ENCODE results near the gene TCERG1L.

Gene TCERG1L

GRCh38 chr10:131091682-131092081, 219.8 kb downstream of the TCERG1L start:
- Histone ChIP-seq H3K36me3 (ENCODE audit: low read length) (no peaks in the 10 kb centered on the region), H3F3A (ENCODE audit: insufficient read depth) (no peaks in the 10 kb centered on the region), H3K27me3 (ENCODE audit: low read length) (no peaks in the 10 kb centered on the region), H3K4me2 (ENCODE audit: low read depth, low read length, poor library complexity, severe bottlenecking) (no peak overlapping the region), H3K27ac (ENCODE audit: low read depth, low read length) (no peak overlapping the region), H3K9me2 (replicated peaks; ENCODE audit: insufficient read depth, low read length) (no peaks in the 10 kb centered on the region), H3K4me3 (ENCODE audit: insufficient read depth, low read length, poor library complexity, severe bottlenecking) (no peak overlapping the region), H3K9me3 (ENCODE audit: insufficient read depth, low read length) (no peaks in the 10 kb centered on the region), H3K79me2 (ENCODE audit: insufficient read depth, low read length) (no peaks in the 10 kb centered on the region), H4K20me1 (ENCODE audit: low read depth, low read length) (no peaks in the 10 kb centered on the region), H2AFZ (ENCODE audit: low read depth, low read length, severe bottlenecking) (no peak overlapping the region), H3K9ac (ENCODE audit: low read length) (no peak overlapping the region)
- TF ChIP-seq CTCF (IDR thresholded peaks at IDR 0.05; ENCODE audit: insufficient read depth, low read length, poor library complexity, severe bottlenecking) (no peak), EZH2phosphoT487 (conservative IDR thresholded peaks at IDR 0.05; ENCODE audit: low read length) (no peak)

- H3K9me3 ChIP-seq (ENCODE audit: insufficient read depth, low read length), result no peaks in the 10 kb centered on the region
- no peaks in the 10 kb centered on the region for H4K20me1 ChIP-seq (ENCODE audit: low read depth, low read length)
- H3K4me2 ChIP-seq (ENCODE audit: low read depth, low read length, poor library complexity, severe bottlenecking), result no peak overlapping the region
- no peaks in the 10 kb centered on the region for H3K36me3 ChIP-seq (ENCODE audit: low read length)
- H3K9ac ChIP-seq (ENCODE audit: low read length), result no peak overlapping the region
- no peak overlapping the region for H2AFZ ChIP-seq (ENCODE audit: low read depth, low read length, severe bottlenecking)
- no peaks in the 10 kb centered on the region for H3K27me3 ChIP-seq (ENCODE audit: low read length)
- TF ChIP-seq CTCF (IDR thresholded peaks at IDR 0.05; ENCODE audit: insufficient read depth, low read length, poor library complexity, severe bottlenecking), result no peak
- TF ChIP-seq EZH2phosphoT487 (conservative IDR thresholded peaks at IDR 0.05; ENCODE audit: low read length), result no peak
- no peak overlapping the region for H3K4me3 ChIP-seq (ENCODE audit: insufficient read depth, low read length, poor library complexity, severe bottlenecking)
- no peak overlapping the region for H3K27ac ChIP-seq (ENCODE audit: low read depth, low read length)
- H3K79me2 ChIP-seq (ENCODE audit: insufficient read depth, low read length), result no peaks in the 10 kb centered on the region
- H3K9me2 ChIP-seq (replicated peaks; ENCODE audit: insufficient read depth, low read length), result no peaks in the 10 kb centered on the region
- no peaks in the 10 kb centered on the region for H3F3A ChIP-seq (ENCODE audit: insufficient read depth)
These were observed 220.5 kb downstream of the TCERG1L start for GRCh38 chr10:131090761-131091661.

- Histone ChIP-seq H3K27ac (ENCODE audit: low read depth, low read length) (no peak overlapping the region), H4K20me1 (ENCODE audit: low read depth, low read length) (no peaks in the 10 kb centered on the region), H3K79me2 (ENCODE audit: insufficient read depth, low read length) (no peaks in the 10 kb centered on the region), H2AFZ (ENCODE audit: low read depth, low read length, severe bottlenecking) (no peak overlapping the region), H3K4me2 (ENCODE audit: low read depth, low read length, poor library complexity, severe bottlenecking) (no peak overlapping the region), H3K9me3 (ENCODE audit: insufficient read depth, low read length) (no peaks in the 10 kb centered on the region), H3K9ac (ENCODE audit: low read length) (no peak overlapping the region), H3F3A (ENCODE audit: insufficient read depth) (no peaks in the 10 kb centered on the region), H3K4me3 (ENCODE audit: insufficient read depth, low read length, poor library complexity, severe bottlenecking) (no peak overlapping the region), H3K27me3 (ENCODE audit: low read length) (no peaks in the 10 kb centered on the region), H3K9me2 (replicated peaks; ENCODE audit: insufficient read depth, low read length) (no peaks in the 10 kb centered on the region), H3K36me3 (ENCODE audit: low read length) (no peaks in the 10 kb centered on the region)
- TF ChIP-seq EZH2phosphoT487 (conservative IDR thresholded peaks at IDR 0.05; ENCODE audit: low read length) (no peak), CTCF (IDR thresholded peaks at IDR 0.05; ENCODE audit: insufficient read depth, low read length, poor library complexity, severe bottlenecking) (no peak)
These were observed 221.7 kb downstream of the TCERG1L start for GRCh38 chr10:131089861-131090260.

Data from SU-DHL-6 (cell line).